NCI-H2227 (cell line): ENCODE data around the gene VPS36.
"Not testable (repeated sequence)": the region's sequence is repeated elsewhere in the genome, so short reads cannot be mapped to it uniquely, and the experiment has no call there.

Source experiments
- DNase-seq: peaks from one replicate; lab custom pipeline; 2025; ENCODE audit not compliant: unreplicated experiment; lab: John Stamatoyannopoulos, UW

The VPS36 gene

DNA sequence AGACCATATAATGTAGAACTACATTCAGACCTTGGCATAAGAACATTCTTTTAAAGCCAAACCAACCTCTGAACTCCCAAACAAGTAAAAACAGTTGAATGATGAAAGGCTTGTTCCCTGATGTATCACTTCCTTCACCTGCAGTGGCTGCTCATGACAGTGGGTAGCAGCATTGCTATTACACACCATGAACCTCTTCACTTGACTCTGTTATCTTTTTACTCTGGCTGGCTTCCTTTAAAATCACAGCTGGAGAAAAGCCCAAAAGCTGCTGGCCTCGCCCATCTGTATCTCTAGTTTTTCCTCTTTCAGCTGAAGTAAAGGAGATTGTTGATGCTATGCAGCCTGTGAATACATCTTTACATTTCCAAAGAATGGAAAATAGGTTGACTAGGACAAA, 67.1 kb downstream of the VPS36 start:
- no peak for DNase-seq

DNA sequence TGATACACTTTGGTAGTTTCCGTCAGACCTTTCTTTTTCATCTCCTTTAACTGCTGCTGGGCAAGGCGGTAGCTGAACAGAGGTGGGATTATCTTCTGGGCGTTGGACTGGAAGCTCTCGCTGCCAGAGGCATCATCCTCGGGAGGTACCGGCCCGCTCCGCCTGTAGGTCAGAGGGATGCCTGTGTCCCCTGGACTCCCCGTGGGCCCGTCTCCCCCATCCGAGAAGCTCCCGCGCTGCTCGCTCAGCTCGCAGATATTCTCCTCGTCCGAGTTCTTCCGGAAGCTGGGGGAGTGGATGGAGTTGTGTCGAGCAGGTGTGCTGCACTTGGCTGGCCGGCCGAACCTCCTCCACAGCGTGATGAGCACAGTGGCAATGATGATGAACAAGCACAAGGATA, 72.1 kb downstream of the VPS36 start:
- no peak for DNase-seq

DNA sequence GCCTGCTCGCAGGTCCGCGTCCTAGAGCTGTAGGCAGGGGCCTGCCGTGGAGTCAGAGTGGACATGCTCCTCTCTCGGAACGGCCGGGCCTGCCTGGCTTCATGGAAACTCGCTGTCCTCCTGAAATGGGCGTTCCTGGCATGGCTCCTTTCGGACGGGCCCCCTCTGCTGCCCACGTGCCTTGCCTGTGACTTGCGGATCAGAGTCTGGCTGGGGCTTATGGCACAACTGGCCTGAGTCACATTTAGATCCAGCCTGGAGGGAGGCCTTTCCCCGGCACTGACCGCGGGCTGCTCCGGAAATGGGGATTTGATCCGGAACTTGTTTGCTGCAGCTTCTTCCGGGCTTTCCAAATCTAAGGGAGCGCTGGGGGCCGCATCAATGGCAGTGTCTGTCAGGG, 72.5 kb downstream of the VPS36 start:
- DNase-seq = no peak

DNA sequence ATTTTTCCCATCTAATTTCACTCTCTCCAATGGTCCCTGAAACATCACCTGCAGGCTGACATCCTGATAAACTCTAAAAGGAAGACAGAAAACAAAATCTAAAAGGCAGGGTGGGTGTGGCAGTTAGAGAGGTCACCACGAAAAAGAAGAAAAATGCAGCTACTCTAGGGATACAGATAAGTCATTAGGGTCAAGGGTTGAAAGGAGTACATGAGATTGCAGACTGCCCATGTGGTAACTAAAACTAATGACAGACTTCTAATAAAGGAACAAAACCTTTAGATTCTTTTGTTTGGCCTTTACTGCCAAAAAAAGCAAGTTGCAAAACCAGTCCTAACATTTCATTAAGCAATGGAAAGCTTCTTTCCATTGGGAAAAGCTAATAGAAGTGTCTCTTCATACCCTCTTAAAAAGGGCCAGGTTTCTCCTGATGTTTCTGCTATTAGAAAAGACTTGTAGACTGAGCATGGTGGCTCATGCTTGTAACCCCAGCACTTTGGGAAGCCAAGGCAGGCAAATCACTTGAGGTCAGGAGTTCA, 75.5 kb downstream of the VPS36 start:
- DNase-seq = no peak

DNA sequence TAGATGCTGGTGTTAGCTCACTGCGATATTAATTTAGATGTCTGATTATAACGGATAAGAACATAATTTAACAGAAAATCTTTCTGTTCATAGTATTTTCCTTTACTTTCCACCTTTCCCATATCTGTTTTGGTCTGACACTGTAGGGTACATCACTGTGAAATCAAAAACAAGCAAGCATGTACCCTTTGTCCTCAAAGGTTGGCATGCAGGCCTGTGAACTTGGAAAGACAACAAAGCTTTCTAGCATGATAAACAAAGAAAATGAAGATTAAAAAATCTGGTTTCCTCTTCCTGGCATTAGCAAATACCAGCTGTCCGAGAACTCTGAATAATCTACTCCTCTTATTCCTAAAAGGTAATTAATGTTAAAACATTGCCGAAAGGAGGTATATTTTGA, 76.0 kb downstream of the VPS36 start:
- no peak for DNase-seq

DNA sequence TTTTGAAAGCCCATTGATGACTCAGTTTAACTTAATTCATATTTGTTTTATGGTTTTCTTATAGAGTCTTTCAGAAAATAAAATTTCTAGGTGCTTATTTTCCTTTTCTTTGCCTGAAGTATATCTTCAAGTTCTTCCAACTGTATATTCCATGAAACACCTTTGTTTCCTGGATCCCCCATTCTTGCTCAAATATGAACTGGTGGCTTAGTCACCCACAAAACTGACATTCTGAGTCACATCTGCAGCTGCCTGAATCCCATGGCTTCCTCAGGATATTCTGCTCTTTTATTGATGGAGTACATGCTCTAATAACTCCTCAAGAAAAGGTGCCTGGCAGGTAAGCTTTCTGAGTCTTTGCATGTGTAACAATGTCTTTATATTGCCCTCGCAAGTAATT, 77.2 kb downstream of the VPS36 start:
- not testable (repeated sequence) for DNase-seq

DNA sequence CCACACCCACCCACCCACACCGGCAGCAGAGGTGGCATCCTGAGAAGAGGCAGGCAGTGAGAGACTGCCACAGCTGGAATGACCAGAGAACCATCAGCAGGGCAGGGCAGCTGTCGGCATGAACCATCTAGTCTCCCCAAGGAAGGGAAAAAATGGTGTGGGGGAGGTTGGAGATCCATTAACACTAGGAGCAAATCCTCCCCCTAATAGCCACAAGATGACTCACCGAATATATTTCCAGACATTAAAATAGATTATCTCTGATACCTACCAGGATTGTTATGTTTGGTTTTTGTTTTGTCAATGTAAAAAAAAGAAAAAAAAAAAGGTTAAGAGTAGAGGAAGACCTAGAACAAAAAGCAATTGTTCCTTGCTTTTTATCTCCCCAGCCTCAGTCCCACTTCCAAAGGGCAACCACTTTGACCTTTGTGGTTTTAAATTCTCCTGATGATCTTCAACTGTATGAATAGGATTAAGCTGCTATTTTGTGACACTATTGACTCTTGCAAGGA, 78.6 kb downstream of the VPS36 start:
- DNase-seq = no peak

DNA sequence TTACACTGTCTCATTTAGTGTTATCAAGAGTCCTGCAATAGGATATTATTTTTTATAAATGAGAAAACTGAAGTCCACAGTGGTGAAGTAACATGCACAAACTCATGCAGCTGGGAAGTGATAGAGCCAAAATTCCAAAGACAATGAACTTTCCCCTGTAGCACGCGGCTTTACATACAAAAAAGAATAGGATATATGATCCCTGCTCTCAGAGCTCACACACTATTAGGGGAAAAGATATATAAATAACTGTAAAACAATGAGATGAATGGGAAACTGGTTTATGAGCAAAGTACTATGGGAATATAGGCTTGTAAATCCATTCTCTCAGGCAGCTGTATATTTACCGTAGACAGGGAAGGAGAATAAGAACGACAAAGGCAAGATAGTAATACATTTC, 84.1 kb downstream of the VPS36 start:
- no peak for DNase-seq
